ENCODE results near the gene MGAT4B. TPM values are rescaled to one million over a fixed set of nuclear protein-coding genes. Genes with fewer than 3 reads are reported as not detected.
A peak's percentile ranks its signal among the peaks of the same experiment; 100 is the strongest.

The MGAT4B gene
- total RNA-seq, 1 donor from 2014 or later: 193 TPM

- no peak overlapping the region for H3K4me3 Mint-ChIP-seq (ENCODE audit: unreplicated experiment)
- Histone ChIP-seq H3K36me3 (ENCODE audit: insufficient read depth, low read length) (peaks cover 40% of the 10 kb centered on the region), H3K27ac (ENCODE audit: low read depth, low read length) (no peak overlapping the region), H3K27me3 (ENCODE audit: insufficient read depth, low read length) (no peaks in the 10 kb centered on the region), H3K9ac (ENCODE audit: low read length) (no peak overlapping the region), H3K4me2 (ENCODE audit: low read length) (no peak overlapping the region), H3K79me2 (ENCODE audit: insufficient read depth, low read length) (peaks cover 30% of the 10 kb centered on the region), H3K4me3 (ENCODE audit: insufficient read depth, low read depth, low read length) (no peak overlapping the region), H2AFZ (ENCODE audit: low read depth, low read length) (no peak overlapping the region), H4K20me1 (ENCODE audit: insufficient read depth, low read length) (peaks cover 31% of the 10 kb centered on the region), H3K4me1 (ENCODE audit: insufficient read depth, low read length) (peaks cover 5% of the 10 kb centered on the region), H3K9me3 (ENCODE audit: insufficient read depth, low read depth, low read length) (no peaks in the 10 kb centered on the region)
- no peaks in the 10 kb centered on the region for H3K9me3 Mint-ChIP-seq (ENCODE audit: unreplicated experiment)
- DNase-seq (ENCODE audit: low read depth) (no peak), FAIRE-seq (no peak)
- H3K27ac Mint-ChIP-seq (ENCODE audit: unreplicated experiment): no peak overlapping the region
- H3K27me3 Mint-ChIP-seq (ENCODE audit: low read depth, unreplicated experiment): no peaks in the 10 kb centered on the region
- TF ChIP-seq CTCF (IDR thresholded peaks at IDR 0.05; ENCODE audit: insufficient read depth, low read depth, low read length) (no peak), EZH2 (IDR thresholded peaks at IDR 0.05; ENCODE audit: insufficient read depth, low read length) (no peak)
- peaks cover 17% of the 10 kb centered on the region for H3K4me1 Mint-ChIP-seq (ENCODE audit: low read depth, unreplicated experiment)
- H3K36me3 Mint-ChIP-seq (ENCODE audit: low read depth, unreplicated experiment): peaks cover 23% of the 10 kb centered on the region
These were observed 34.3 kb downstream of the MGAT4B start for GRCh38 chr5:179772351-179772750.

DNA sequence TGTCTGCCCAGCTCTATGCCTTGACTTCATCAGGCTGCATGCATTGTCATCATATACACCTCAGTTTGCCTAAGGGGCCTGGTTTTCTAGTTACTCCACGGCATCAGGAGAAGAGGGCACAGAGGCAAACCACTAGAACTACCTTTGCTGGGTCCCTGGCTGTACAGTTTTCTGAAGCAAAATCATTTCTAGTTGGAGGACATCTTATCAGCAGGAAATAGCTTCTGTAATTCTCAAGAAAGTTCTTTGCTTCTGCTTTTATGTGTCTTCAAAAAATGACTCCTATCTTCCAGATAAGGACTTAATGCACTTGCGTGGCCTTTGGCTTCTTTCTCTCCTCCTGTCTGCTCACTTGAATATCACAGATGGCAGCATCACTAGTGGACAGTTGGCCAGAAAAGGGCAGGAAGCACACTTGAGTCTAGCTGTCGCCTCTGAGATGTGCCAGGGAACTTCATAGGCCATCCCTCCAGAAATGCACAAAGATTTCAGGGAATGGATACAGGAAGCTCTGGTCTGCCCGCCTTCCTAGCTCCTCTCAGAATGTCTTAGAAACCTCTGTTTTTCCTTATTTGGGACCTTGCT, 35.3 kb downstream of the MGAT4B start:
- Mint-ChIP-seq H3K4me3 (ENCODE audit: unreplicated experiment) (no peak overlapping the region), H3K9me3 (ENCODE audit: unreplicated experiment) (no peaks in the 10 kb centered on the region), H3K27ac (ENCODE audit: unreplicated experiment) (no peak overlapping the region), H3K27me3 (ENCODE audit: low read depth, unreplicated experiment) (no peaks in the 10 kb centered on the region), H3K4me1 (ENCODE audit: low read depth, unreplicated experiment) (peaks cover 24% of the 10 kb centered on the region), H3K36me3 (ENCODE audit: low read depth, unreplicated experiment) (peaks cover 25% of the 10 kb centered on the region)
- peaks cover 39% of the 10 kb centered on the region for H3K79me2 ChIP-seq (ENCODE audit: insufficient read depth, low read length)
- no peak overlapping the region for H2AFZ ChIP-seq (ENCODE audit: low read depth, low read length)
- H3K9me3 ChIP-seq (ENCODE audit: insufficient read depth, low read depth, low read length): no peaks in the 10 kb centered on the region
- H3K4me2 ChIP-seq (ENCODE audit: low read length): no peak overlapping the region
- H3K27me3 ChIP-seq (ENCODE audit: insufficient read depth, low read length): no peaks in the 10 kb centered on the region
- no peak overlapping the region for H3K9ac ChIP-seq (ENCODE audit: low read length)
- H4K20me1 ChIP-seq (ENCODE audit: insufficient read depth, low read length): peaks cover 31% of the 10 kb centered on the region
- FAIRE-seq: no peak
- H3K36me3 ChIP-seq (ENCODE audit: insufficient read depth, low read length): peaks cover 40% of the 10 kb centered on the region
- H3K4me1 ChIP-seq (ENCODE audit: insufficient read depth, low read length): peaks cover 15% of the 10 kb centered on the region
- DNase-seq (ENCODE audit: low read depth): no peak
- no peak overlapping the region for H3K4me3 ChIP-seq (ENCODE audit: insufficient read depth, low read depth, low read length)
- TF ChIP-seq CTCF (IDR thresholded peaks at IDR 0.05; ENCODE audit: insufficient read depth, low read depth, low read length): no peak
- no peak for TF ChIP-seq EZH2 (IDR thresholded peaks at IDR 0.05; ENCODE audit: insufficient read depth, low read length)
- no peak overlapping the region for H3K27ac ChIP-seq (ENCODE audit: low read depth, low read length)

GRCh38 chr5:179769796-179770195, 36.9 kb downstream of the MGAT4B start:
- no peak overlapping the region for H3K4me2 ChIP-seq (ENCODE audit: low read length)
- Mint-ChIP-seq H3K27me3 (ENCODE audit: low read depth, unreplicated experiment) (no peaks in the 10 kb centered on the region), H3K36me3 (ENCODE audit: low read depth, unreplicated experiment) (peaks cover 23% of the 10 kb centered on the region), H3K9me3 (ENCODE audit: unreplicated experiment) (no peaks in the 10 kb centered on the region), H3K27ac (ENCODE audit: unreplicated experiment) (no peak overlapping the region), H3K4me1 (ENCODE audit: low read depth, unreplicated experiment) (peaks cover 40% of the 10 kb centered on the region), H3K4me3 (ENCODE audit: unreplicated experiment) (peak overlapping the region; percentile 45)
- H3K9ac ChIP-seq (ENCODE audit: low read length): no peak overlapping the region
- no peak overlapping the region for H3K4me3 ChIP-seq (ENCODE audit: insufficient read depth, low read depth, low read length)
- no peak overlapping the region for H3K27ac ChIP-seq (ENCODE audit: low read depth, low read length)
- no peak overlapping the region for H2AFZ ChIP-seq (ENCODE audit: low read depth, low read length)
- H3K4me1 ChIP-seq (ENCODE audit: insufficient read depth, low read length): peaks cover 30% of the 10 kb centered on the region
- no peaks in the 10 kb centered on the region for H3K27me3 ChIP-seq (ENCODE audit: insufficient read depth, low read length)
- H3K36me3 ChIP-seq (ENCODE audit: insufficient read depth, low read length): peaks cover 29% of the 10 kb centered on the region
- FAIRE-seq: no peak
- DNase-seq (ENCODE audit: low read depth): no peak
- H4K20me1 ChIP-seq (ENCODE audit: insufficient read depth, low read length): peaks cover 28% of the 10 kb centered on the region
- H3K9me3 ChIP-seq (ENCODE audit: insufficient read depth, low read depth, low read length): no peaks in the 10 kb centered on the region
- TF ChIP-seq CTCF (IDR thresholded peaks at IDR 0.05; ENCODE audit: insufficient read depth, low read depth, low read length): no peak
- no peak for TF ChIP-seq EZH2 (IDR thresholded peaks at IDR 0.05; ENCODE audit: insufficient read depth, low read length)
- peaks cover 45% of the 10 kb centered on the region for H3K79me2 ChIP-seq (ENCODE audit: insufficient read depth, low read length)
